ENCODE data around the gene NDUFS6.
"Not testable (repeated sequence)": the region's sequence is repeated elsewhere in the genome, so short reads cannot be mapped to it uniquely, and the experiment has no call there.

Gene NDUFS6

DNA sequence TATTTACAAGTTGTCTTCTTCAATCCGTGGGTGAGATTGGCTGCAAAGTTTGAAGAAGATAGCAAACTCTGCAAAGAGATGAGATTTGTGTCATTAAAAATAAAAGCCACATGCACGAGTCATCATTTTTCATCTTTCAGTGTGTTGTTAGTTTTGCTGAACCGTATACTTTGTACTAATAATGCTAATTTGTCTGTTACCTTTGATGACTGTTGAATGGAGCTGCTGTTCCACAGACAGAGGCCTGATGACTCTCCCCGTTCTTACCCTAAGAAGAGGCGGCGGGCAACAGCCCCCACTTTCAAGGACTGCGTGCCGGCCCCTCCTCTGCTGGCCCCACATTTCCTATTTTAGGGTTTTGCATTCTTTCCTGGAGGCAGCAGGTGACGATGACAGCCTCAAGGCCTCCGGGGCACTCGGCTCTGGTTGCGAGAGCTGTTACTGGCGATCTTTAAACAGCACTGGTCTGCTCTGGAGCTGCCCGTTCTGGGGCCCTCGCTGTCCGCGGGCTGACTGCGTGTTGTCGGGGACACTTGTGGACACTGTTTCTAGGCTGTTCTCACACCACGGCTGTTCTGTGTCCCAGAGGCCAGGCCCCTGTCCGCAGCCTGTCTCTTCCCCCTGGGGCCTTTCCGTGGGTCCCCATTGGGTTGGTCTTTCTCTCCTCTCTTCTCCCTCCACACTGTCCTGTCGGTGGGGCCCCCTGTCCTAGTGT is 35.1 kb downstream of the NDUFS6 start:
- TF ChIP-seq, protein P1, sequence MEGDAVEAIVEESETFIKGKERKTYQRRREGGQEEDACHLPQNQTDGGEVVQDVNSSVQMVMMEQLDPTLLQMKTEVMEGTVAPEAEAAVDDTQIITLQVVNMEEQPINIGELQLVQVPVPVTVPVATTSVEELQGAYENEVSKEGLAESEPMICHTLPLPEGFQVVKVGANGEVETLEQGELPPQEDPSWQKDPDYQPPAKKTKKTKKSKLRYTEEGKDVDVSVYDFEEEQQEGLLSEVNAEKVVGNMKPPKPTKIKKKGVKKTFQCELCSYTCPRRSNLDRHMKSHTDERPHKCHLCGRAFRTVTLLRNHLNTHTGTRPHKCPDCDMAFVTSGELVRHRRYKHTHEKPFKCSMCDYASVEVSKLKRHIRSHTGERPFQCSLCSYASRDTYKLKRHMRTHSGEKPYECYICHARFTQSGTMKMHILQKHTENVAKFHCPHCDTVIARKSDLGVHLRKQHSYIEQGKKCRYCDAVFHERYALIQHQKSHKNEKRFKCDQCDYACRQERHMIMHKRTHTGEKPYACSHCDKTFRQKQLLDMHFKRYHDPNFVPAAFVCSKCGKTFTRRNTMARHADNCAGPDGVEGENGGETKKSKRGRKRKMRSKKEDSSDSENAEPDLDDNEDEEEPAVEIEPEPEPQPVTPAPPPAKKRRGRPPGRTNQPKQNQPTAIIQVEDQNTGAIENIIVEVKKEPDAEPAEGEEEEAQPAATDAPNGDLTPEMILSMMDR (conservative IDR thresholded peaks at IDR 0.05; ENCODE audit: low read depth, low read length), result no peak
- no peak for DNase-seq (ENCODE audit: low read depth)
- H3K4me3 ChIP-seq (ENCODE audit: low read depth, low read length), result no peak overlapping the region

DNA sequence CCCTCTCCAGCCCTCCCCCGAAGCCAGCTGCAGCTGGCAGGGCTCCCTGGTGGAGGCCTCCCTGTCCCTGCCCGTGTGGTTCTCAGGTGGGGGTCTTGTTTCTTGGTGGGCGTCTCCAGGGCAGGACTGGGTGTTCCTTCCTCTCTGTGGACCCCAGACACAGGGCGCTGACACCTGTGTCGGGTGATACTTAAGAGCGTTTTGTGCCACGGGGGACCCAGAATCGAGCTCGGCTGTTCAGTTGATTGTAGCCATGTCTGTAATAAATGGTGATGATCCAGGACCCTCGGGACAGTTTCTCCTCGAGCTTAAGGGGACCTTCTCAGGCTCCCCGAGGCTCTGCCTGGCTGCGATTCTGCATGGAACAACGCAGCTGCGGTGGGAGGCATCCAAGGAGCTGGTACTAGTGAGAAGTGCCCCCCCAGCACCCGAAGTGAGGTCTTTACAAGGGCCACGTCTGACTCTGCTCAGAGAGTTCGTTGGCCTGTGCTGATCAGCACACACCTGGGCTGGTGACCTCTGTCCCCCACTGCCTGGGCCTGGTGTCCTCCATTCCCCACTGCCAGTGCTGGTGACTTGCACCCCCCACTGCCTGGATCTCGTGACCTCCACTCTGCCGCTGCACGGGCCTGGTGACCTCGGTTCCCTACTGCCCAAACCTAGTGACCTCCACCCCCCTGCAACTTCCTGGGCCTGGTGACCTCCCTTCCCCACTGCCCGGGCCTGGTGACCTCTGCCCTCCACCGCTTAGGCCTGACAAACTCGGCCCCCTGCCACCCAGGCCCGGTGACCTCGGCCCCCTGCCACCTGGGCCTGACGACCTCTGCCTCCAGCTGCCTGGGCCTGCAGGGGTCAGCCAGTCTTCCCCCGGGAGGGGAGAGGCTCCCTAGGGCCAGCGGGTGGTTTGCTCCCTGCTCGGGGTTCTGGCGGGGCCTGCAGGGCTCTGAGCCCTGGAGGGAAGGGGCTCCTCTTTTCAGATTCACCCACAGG is 36.0 kb downstream of the NDUFS6 start:
- no peak overlapping the region for H3K4me3 ChIP-seq (ENCODE audit: low read depth, low read length)
- TF ChIP-seq, protein P1 (conservative IDR thresholded peaks at IDR 0.05; ENCODE audit: low read depth, low read length), result no peak
- no peak for DNase-seq (ENCODE audit: low read depth)

DNA sequence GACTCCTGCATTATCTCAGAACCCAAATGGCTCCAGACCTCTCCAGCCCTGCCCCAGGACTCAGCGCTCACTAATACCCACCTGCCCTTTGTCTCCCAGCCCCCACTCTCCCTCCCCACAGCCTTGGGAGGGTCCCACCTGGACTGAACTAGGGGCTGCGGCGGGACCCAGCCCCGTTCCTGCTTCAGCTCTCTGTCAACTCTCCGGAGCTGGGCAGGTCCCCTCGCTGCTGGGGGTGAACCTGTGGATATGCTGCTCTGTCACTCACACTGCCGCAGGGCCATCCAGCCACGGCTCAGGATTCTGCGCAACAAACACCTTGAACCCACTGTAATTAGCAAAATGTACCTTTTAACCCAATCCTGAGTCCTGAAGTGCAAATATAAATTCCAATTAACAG is 36.8 kb downstream of the NDUFS6 start:
- no peak overlapping the region for H3K4me3 ChIP-seq (ENCODE audit: low read depth, low read length)
- DNase-seq (ENCODE audit: low read depth), result no peak
- TF ChIP-seq, protein P1 (conservative IDR thresholded peaks at IDR 0.05; ENCODE audit: low read depth, low read length), result no peak

DNA sequence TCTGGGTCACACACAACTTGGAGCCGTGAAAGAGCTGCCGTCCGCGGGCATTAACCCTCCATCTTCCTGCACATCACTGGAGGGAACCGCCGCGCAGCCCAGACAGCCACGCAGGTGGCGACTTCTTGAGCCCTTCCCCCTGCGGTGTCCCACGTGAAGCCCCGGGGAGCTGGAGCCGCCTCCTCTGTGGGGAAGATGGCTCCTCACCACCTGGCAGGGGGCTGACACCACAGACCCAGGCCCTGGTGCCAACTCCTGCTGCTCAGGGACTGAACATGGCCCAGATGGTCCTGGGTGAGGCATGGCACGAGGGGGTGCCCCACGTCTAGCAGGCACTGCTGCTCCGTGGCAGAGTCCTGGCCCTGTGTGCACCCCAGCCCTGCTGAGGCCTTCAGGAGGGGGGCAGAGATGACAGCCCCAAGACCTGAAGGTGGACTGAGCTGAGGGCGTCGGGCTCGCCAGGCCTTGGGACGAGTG is 38.9 kb downstream of the NDUFS6 start:
- no peak overlapping the region for H3K4me3 ChIP-seq (ENCODE audit: low read depth, low read length)
- TF ChIP-seq, protein P1 (conservative IDR thresholded peaks at IDR 0.05; ENCODE audit: low read depth, low read length), result no peak
- no peak for DNase-seq (ENCODE audit: low read depth)

DNA sequence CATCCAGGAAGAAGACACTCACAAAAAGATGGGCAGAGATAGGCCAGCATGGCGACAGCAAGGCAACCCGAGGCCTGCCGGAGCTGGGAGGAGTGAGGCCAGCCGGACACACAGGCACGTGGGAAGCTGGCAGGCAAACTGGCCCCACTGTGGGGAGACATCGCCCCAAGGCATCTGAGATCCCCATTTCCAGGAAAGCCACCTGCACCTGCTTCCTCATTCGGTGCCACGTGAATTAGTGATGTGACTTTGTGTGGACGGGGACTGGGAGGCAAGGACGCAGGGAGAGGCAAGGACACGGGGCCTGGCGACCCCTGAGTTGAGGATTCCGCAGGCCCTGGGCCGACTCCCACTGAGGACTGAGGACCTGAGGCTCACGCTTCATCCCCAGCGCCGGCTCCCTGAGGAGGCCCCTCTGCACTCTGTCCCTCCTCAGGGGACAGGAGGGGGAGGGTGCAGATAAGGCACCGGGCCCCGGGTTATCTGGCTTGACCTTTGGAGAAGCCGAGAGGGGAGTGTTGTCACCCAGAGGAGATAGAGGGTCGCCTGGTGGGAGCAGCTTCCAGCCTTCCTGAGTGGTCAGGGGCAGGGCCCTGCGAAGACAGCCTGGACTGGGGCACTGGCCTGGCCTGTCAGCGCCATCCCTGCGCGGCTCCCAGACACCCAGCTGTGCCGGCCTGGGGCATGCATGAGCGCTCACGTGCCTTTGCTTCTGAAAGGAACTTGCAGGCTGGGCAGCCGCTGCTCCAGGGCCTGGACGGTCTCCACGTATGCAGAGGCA is 39.7 kb downstream of the NDUFS6 start:
- no peak for DNase-seq (ENCODE audit: low read depth)
- TF ChIP-seq, protein P1 (conservative IDR thresholded peaks at IDR 0.05; ENCODE audit: low read depth, low read length), result no peak
- H3K4me3 ChIP-seq (ENCODE audit: low read depth, low read length), result no peak overlapping the region

DNA sequence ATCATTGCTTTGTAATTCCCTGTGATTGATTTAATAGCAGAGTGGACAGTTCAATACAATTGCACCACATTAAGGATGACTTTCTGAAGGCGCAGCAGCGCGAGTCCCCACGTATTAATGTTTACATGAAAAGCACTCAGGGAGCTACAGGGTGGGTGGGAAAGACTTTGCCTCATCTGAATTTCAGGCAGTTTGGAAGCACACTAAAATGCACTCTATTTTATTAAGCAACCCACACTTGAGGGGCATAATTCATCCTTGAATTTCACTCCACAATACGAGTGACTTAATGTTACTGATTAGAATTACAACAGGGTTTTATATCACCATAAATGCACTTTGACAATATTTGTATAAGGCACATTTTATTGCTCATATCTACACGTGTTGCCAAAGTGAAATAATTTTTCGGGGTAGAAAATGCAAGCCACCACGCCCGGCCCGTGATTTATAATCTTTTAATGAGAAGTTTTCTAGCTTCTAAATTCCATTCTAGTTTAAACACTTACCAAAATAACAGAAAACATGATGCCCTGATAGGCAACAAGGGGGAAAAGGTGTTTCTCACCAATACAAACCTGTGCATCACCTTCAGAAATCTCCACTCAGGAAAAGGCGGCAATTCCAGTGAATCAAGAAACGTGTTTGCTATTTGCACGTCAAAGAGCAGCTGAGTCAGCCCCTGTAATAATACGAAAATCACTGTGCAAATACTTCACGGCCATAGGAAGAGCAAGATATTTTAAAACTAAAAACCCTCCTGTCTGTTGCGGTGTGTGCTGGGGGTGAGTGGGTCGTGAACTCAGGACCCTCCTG is 41.0 kb downstream of the NDUFS6 start:
- DNase-seq (ENCODE audit: low read depth), result no peak
- TF ChIP-seq, protein P1 (conservative IDR thresholded peaks at IDR 0.05; ENCODE audit: low read depth, low read length), result no peak
- no peak overlapping the region for H3K4me3 ChIP-seq (ENCODE audit: low read depth, low read length)

DNA sequence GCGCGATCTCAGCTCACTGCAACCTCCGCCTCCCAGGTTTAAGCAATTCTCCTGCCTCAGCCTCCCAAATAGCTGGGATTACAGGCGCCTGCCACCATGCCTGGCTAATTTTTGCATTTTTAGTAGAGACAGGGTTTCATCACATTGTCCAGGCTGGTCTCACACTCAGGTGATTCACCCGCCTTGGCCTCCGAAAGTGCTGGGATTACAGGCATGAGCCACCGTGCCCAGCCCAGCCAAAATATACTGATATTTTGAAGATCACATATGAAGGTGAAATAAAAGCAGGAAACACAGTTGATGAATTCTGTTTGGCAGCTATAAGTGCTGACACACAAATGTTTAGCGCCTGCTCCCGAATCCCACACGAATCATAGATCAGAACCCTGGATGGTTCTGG is 42.6 kb downstream of the NDUFS6 start:
- DNase-seq (ENCODE audit: low read depth); H3K4me3 ChIP-seq (ENCODE audit: low read depth, low read length): not testable (repeated sequence)
